GM21825 (cell line): Measurements from ENCODE around the gene ZSCAN23.
"Not testable (repeated sequence)": the region's sequence is repeated elsewhere in the genome, so short reads cannot be mapped to it uniquely, and the experiment has no call there.

Experiments
- ATAC-seq: cut with Tn5 transposase; IDR thresholded peaks from one replicate; pipeline ENCODE4 v1.9.1; 2021; ENCODE audit warnings: mild to moderate bottlenecking, moderate library complexity; ENCODE audit not compliant: unreplicated experiment

ZSCAN23 gene

DNA sequence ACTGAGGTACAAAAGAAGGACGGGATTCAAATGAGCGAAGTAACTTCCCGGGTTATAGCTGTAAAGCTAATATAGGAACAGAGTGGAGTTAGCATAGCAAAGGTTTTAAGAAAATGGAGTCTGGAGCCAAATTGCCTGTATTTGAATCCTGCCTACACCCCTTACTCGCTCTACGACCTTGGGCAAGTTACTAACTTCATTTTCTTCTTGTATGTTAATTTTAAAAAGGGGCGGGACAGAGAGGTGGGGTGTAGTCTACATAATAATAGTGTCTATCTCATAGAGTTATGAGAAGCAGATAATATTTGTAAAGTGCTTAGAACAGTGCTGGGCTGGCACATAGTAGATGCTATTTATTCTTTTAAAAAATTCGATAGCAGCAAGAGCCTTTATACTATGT lies 705 bp downstream of the ZSCAN23 start:
- no peak for ATAC-seq

DNA sequence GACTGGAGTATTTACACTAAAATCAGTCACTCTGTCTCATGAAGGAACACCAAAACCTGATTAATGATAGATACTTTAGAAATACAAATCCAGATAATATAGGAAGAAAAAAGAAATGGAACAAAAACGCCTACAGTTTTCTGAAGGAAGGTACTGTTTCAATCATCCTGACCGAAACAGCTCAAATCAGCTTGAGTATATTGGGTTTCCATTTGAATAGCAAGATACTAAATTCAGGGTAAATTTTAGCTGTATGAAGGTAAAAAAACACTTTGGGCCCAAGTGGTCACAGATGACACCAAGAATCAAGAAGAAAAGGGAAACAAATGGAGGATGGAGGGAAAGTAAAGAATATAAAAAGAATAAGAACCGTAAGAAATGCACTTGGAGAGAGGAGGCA lies 6.9 kb downstream of the ZSCAN23 start:
- no peak for ATAC-seq

DNA sequence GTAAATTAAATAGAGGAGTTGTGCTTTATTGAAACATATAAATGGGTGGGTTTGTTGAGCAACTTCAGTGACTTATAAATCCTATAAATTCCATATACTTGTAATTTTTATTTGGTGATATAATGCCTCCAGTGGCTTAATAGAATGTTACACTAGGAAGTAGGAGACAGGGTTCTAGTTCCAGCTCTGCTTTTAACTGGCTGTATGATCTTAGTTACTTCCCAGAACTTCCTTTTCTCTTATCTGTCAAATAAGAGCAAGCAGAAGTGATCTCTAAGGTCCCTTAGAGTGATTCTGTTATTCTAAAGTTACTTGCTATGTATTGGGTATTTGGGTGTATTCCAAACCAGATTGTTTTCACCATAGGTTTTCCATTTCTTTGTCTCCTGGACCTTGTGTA lies 10.2 kb downstream of the ZSCAN23 start:
- ATAC-seq, result no peak

DNA sequence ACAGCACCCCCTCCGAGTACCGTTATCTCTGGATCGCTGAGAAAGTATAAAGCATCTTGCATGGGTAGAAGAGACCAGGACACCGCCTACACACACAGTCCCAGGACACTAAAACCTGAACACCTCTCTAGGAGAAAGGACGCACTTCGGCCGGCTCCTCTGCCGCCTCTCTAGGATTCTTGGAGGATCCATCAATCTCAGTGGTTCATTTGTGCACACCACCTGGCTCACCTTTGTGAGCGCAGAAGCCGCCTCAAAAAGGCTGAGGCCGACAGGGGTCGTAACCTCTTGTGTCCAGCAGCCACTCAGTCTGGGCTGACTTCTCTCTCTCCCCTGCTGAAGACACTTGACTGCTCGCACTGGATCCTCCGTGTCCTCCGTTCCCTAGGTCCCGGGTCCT lies 13.5 kb downstream of the ZSCAN23 start:
- no peak for ATAC-seq

DNA sequence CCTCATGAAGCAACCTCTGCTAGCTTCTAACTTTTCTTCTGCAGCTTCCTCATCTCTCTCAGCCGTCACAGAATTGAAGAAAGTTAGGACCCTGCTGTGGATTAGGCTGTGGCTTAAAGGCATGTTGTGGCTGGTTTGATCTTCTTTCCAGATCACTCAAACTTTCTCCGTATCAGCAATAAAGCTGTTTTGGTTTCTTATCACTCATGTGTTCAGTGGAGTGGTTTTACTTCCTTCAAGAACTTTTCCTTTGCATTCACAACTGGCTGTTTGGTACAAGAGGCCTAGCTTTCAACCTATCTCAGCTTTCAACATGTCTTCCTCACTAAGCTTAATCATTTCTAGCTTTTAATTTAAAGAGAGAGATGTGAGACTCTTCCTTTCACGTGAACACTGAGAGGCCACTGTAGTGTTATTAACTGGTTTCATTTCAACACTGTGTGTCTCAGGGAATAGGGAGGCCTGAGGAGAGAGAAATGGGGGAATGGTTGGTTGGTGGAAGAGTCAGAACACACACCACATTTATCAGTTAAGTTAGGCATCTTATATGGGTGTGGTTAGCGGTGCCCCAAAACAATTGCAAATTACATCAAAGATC lies 17.2 kb downstream of the ZSCAN23 start:
- ATAC-seq, result no peak

DNA sequence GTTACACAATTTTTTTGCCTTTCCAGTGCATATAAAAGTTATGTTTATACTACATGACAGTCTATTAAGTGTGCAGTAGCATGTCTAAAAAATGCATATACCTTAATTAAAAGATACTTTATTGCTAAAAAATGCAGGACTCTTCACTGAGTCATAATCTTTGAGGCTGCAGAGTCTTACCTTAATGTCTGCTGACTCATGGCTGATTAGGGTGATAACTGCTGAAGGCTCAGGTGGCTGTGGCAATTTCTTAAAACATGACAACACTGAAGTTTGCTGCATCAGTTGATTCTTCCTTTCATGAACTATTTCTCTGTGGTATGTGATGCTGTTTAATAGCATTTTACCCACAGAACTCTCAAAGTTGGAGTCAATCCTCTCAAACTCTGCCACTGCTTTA lies 19.1 kb downstream of the ZSCAN23 start:
- ATAC-seq, result no peak

DNA sequence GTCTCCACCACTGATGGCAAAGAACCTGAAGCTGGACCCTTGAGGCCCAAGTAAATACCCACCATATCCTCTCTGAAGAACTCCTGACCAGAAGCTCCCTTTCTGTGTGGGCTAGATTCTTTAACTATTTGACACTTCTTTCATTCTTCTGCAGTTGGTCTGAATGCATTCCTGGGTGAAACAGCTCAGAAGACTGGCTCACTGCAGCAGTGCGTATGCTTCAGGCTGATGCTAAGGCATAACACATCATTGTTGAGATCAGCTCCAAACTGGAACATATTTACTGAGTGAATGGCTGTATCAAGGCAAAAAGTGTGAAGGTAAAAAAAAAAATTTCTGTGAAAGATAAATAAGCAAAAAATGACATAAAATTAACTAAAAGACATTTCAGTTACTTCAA lies 19.7 kb downstream of the ZSCAN23 start:
- ATAC-seq, result no peak

DNA sequence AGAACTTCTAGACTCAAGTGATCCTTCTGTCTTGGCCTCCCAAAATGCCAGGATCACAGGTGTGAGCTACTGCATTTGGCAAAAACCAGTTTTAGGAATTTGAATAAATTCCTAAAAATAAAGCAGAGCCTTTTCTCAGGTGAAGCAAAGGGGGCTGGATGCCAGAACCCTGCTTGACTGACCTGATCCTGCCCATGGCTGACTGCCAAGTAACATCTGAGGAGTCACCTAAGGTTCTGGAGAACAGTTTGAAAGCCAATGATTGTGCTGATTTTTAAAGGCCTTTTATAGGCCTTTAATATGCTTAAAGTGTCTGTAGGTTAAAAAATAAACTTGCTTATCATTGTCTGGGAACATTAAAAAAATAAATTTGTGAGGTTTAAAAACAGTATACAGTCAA lies 29.6 kb downstream of the ZSCAN23 start:
- no peak for ATAC-seq

DNA sequence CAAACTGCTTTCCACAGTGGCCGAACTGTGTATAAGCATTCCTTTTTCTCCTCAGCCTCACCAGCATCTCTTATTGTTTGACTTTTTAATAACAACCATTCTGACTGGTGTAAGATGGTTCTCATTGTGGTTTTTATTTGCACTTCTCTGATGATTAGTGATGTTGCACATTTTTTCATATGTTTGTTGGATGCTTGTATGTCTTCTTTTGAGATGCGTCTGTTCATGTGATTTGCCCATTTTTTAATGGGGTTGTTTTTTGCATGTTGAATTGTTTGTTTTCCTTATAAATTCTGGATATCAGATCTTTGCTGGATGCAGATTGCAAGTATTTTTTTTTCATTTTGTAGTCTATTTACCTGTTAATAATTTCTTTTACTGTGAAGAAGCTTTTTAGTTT lies 32.5 kb downstream of the ZSCAN23 start:
- ATAC-seq, result no peak

DNA sequence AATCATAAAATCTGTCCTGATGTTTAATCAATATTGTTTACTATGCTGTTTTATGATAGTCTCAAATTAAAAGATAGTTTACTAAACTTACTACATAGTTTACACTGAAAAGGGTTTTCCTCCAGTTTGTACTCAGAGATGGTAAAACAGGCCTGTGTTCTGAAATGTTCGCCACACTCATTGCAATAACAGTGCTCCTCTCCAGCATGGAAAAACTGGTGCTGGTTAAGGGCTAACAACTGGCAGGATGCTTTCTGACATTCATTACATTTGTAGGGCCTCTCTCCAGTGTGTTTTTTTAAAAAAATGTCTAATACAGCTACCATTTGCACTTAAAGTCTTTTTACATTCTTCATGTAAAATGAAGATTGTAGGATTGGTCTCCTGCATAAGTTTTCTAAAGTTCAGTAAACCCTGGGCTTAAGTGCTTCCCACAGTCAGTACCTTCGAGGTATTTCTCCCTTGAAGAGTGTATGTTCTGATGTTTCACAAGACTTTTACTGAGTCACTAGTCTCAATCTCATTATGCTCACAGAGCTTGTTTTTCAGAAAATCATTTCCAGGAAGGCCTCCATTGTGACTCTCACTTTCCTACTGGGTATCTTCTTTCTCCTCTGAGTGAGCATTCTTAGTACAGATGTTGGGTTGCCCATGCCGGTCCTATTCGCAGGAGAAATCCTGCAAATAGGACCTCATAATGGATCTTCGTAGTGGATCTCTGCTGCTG lies 35.1 kb downstream of the ZSCAN23 start:
- ATAC-seq, result no peak

DNA sequence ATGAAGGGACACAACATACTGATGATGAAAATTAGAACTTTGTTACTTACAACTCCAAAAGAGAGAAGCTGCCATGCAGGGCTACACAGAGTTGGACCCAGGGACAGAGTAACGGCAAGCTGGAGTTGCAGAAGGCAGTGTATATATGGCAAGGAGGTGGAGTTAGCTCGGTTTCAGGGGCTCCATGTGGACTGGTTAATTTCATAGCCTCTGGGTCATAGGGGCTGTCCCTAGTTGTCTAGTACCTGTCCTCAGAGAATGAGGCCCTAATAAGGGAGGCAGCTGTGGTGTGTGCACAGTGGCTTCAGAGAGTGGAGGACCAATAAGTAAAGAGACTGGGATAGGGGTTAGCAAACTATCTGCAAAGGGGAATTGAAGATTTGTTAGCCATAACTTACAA lies 35.9 kb downstream of the ZSCAN23 start:
- ATAC-seq, result no peak

DNA sequence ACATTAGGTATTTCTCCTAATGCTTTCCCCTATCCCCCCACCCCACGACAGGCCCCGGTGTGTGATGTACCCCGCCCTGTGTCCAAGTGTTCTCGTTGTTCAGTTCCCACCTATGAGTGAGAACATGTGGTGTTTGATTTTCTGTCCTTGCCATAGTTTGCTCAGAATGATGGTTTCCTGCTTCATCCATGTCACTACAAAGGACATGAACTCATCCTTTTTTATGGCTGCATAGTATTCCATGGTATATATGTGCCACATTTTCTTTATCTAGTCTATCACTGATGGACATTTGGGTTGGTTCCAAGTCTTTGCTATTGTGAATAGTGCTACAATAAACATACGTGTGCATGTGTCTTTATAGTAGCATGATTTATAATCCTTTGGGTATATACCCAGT lies 39.4 kb downstream of the ZSCAN23 start:
- not testable (repeated sequence) for ATAC-seq

DNA sequence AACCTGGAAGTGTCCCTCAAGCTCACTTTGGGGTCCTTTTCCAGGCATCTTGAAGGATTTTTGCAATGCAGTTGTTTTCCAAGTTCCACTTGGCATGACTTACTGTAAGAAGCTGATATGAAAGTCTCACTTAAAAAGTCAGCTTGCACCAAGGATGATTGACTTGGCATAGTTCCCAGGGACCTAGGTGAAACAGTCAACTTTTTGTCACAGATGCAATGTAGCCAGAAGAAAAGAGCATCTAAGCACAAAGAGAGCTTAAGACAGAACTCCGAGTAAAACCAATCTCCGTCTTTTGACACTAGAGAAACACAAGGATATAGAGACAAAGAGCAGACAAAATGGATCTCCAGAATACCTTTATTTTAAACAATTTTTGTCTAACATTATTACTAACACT lies 41.1 kb downstream of the ZSCAN23 start:
- no peak for ATAC-seq

DNA sequence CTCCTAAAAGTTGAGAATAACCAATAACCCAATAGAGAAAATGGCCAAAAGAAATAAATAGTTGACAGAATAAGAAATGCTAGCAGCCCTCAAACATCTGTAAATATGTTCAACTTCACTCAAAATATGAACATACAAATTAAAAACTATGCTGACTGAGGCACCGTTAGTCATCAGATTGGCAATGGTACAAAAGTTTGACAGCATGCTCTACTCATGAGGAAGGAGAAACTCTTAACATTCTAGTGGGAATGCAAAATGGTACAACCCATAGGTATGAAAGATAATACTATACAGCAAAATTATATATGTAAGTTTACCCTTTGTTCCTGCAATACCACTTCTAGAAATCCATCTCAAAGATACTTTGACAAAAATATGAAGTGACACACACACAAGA lies 42.1 kb downstream of the ZSCAN23 start:
- ATAC-seq, result no peak

DNA sequence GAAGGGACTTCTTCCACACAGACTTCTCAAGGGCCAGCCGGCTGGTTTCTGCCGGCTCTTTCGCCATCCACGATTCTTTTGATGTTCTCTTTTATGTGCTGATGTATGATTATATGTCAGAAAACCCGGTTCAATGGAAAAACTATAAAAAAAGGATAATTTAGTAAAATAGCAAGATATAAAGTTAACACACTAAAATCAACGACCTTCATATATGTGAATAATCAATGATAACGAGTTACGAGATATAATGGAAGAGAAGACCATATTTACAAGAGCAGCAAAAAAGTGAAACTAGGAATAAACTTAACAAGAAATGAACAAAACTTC lies 43.2 kb downstream of the ZSCAN23 start:
- ATAC-seq, result no peak

DNA sequence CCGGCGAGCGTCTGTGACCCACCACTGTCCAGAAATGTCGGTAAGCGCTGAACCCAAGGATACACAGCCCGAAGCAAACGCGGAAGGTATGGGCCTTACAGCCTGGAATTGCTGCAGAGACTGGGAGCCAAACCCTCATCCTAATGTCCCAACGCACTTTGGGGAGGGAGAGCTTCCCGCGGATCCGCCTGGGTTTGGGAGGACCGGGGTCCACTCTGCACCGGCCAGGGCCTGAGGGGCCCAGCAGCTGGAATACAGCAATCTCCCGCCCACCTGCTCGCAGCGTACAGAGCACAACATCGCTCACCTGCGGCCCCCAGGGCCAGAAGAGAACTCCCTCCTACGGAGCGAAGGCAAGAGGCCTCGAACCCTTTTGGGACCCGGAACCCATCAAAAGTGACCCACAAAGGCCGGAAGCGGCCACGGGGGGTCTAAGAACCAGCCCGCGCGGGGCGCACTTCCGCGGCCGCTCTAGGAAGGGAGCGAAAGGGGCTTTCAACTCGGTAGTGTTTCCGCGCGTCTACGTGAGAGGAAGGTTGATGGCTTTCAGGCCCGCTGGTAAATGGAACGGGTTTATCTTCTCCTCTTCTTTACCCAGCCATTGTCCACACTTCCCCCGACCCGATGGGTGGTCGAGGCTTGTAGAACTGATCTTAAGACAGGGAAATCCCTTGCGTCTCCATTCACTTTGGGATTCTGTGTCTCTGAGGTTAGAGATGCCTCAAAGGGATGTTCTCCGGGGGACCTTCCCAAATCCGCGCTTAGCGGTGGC lies 43.8 kb downstream of the ZSCAN23 start, which contains the start of gene ZSCAN12:
TSS of gene ZSCAN12 (minus strand) at position 398 of the 772 bp plus-strand sequence. CDS start 1,342 bp downstream, outside the sequence.
- peak; percentile 87 for ATAC-seq

DNA sequence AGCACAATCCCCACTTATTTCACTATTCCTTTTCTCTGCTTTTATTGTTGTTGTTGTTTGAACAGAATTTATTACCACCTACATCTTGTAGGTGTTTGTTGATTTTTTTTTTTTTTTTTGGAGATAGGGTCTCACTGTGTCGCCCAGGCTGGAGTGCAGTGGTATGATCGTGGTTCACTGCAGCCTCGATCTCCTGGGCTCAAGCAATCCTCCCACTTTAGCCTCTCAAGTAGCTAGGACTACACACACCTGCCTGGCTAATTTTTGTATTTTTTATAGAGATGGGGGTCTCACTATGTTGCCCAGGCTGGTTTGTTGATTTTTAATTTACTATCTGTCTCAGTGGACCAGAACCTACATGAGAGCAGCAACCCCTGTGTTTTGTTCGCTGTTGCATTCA lies 47.4 kb downstream of the ZSCAN23 start:
- ATAC-seq, result no peak

DNA sequence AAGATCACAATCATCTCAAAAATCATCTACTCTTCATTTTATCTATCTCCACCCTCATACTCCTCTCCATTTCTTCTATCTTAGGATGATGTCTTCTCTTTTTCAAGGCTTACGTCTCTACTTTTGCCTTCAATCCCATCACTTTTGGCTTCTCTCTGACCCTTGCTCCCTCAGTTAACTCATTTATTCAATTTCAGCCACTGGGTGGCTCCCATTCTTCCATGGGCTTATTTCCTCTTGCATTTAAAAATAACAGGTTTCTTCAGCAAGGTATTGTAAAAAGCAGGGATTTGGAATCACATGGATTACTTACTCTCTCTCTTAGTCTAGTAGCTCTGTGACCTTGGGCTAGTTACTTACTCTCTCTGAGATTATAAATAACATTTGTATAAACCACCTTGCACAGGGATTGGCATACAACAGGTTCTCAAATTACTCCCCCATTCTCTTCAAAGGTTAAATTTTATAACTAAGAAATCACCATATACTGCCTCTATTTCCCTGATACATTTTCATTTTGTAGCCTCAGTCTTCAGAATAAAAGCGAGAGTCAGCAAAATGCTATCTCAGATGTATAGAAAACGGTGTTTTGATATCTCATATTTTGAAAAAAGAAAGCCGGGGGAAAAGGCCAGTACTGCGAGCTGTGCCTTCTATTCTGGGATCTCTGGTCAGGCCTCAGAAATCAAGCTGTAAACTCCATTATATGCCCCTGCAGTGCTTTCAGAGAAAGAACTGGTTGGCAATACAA lies 49.2 kb downstream of the ZSCAN23 start:
- ATAC-seq, result no peak

DNA sequence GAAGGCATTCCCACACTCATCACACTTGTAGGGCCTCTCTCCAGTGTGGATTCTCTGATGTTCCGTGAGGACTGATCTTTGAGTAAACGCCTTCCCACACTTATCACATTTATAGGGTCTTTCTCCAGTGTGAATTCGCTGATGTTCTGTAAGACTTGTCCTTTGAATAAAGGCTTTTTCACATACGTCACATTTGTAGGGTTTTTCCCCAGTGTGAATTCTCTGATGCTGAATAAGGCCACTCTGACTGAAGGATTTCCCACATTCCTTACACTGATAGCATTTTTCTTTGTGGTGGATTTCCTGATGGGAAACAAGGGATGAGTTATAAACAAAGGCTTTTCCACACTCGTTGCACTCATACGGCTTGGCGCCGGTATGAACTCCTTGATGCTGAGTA lies 52.6 kb downstream of the ZSCAN23 start:
- ATAC-seq, result no peak

DNA sequence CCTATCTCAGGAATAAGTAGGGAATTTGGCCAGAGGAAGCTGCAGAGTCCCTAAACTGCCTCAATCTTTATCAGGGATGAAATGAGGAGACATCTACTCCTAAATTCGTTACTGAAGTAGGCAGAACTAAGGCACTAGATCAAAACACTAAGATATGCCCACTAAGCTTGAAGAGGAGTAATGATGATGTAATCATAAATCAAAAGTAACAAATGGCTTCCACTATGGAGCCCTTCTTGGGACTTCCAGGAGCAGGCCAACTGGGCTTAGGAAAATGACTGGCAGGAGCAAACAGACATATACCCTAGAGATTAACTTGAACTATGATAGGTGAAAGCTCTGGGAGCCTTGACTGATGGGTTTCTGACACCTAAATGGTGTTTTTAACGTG lies 59.2 kb downstream of the ZSCAN23 start:
- ATAC-seq, result no peak
